Panc1 (cell line): ENCODE measurements around the gene SSR2. TPM values are rescaled to one million over a fixed set of nuclear protein-coding genes. Genes with fewer than 3 reads are reported as not detected.

Experiments
- ATAC-seq: fragments of 200-7000 bp; cut with Tn5 transposase; 2 replicates; pipeline ENCODE4 v1.9.1; 2020; ENCODE audit warnings: mild to moderate bottlenecking, moderate library complexity
- BruUV-seq: library from RNA; stranded (reverse); fragments of 400-500 nt; replicated peaks from 2 replicates; lab custom pipeline; 2021; lab: Mats Ljungman, UMichigan
- CTCF ChIA-PET: fragments of 300-600 bp; sonication (Branson Sonifier 250); formaldehyde crosslinking; loops from one replicate; lab custom pipeline; 2022; ENCODE audit warnings: antibody characterized with exemption; lab: Charles Lee
- POLR2A ChIA-PET: fragments of 300-600 bp; sonication (Branson Sonifier 250); formaldehyde crosslinking; loops from one replicate; lab custom pipeline; 2022; ENCODE audit warnings: antibody characterized with exemption; lab: Charles Lee
- DNase-seq: peaks from one replicate; pipeline ENCODE4 v3.0.0-alpha.2; 2010; ENCODE audit warnings: low read depth, low spot score
- H3K27ac ChIP-seq: 2 replicates; pipeline ENCODE4 v1.5.1; 2011; ENCODE audit warnings: mild to moderate bottlenecking, low read length, inconsistent platforms
- H3K27me3 ChIP-seq: fragments of 200-500 bp; sonication (Bioruptor generic); 2 replicates; pipeline ENCODE4 v1.6.0; 2014; ENCODE audit warnings: low read length, inconsistent platforms; ENCODE audit not compliant: control insufficient read depth, insufficient read depth
- H3K36me3 ChIP-seq: fragments of 200-500 bp; sonication (Bioruptor generic); 2 replicates; pipeline ENCODE4 v1.5.1; 2014; ENCODE audit warnings: inconsistent platforms, mild to moderate bottlenecking, low read length, moderate library complexity; ENCODE audit not compliant: control insufficient read depth, insufficient read depth
- H3K4me1 ChIP-seq: 2 replicates; pipeline ENCODE4 v1.5.1; 2011; ENCODE audit warnings: inconsistent platforms, mild to moderate bottlenecking, low read length, moderate library complexity; ENCODE audit not compliant: control insufficient read depth, insufficient read depth
- H3K4me3 ChIP-seq, 2 experiments: 2 replicates each; pipeline ENCODE4 v1.5.1; 2011 to 2012; ENCODE audit warnings: low read depth in 2 of 2, low read length in 2 of 2, mild to moderate bottlenecking in 2 of 2, inconsistent platforms in 1 of 2, moderate library complexity in 1 of 2
- H3K9me3 ChIP-seq: fragments of 200-500 bp; sonication (Bioruptor generic); 2 replicates; pipeline ENCODE4 v1.5.1; 2014; ENCODE audit warnings: low read depth, mild to moderate bottlenecking, inconsistent platforms, low read length, moderate library complexity; ENCODE audit not compliant: control insufficient read depth, insufficient read depth
- CTCF ChIP-seq: fragments of 450-650 bp; IDR thresholded peaks from 2 replicates; pipeline ENCODE4 v1.5.1; 2017; ENCODE audit warnings: mild to moderate bottlenecking
- POLR2AphosphoS5 ChIP-seq: IDR thresholded peaks from 2 replicates; pipeline ENCODE4 v1.6.1; 2012; ENCODE audit warnings: mild to moderate bottlenecking, low read depth, low read length, moderate library complexity
- REST ChIP-seq, 2 experiments: IDR thresholded peaks; 2 replicates each; pipeline ENCODE4 v1.6.1; 2011 to 2012; ENCODE audit warnings: low read depth in 2 of 2, control low read depth in 1 of 2, low read length in 1 of 2, mild to moderate bottlenecking in 1 of 2, moderate library complexity in 1 of 2; ENCODE audit not compliant: insufficient read depth in 1 of 2
- SIN3A ChIP-seq: IDR thresholded peaks from 2 replicates; pipeline ENCODE4 v1.6.1; 2012; ENCODE audit warnings: low read depth, mild to moderate bottlenecking, low read length, moderate library complexity, borderline replicate concordance; ENCODE audit not compliant: insufficient read depth
- TCF7L2 ChIP-seq: IDR thresholded peaks from 2 replicates; pipeline ENCODE4 v1.6.1; 2011; ENCODE audit warnings: mild to moderate bottlenecking, low read depth, low read length, inconsistent platforms
- in situ Hi-C: cut with HindIII; loops from 2 replicates; pipeline ENCODE4 v1.10.0; 2016; ENCODE audit warnings: low sequenced_read_pairs, low pct_unique_long_range_greater_than_20kb
- intact Hi-C: fragments of 100-400 bp; cut with micrococcal nuclease; formaldehyde crosslinking; loops from one replicate; pipeline ENCODE4 v1.10.0; 2022; ENCODE audit not compliant: unreplicated experiment
- total RNA-seq: library from RNA; stranded (reverse); gene quantifications from one replicate; pipeline ENCODE4 v1.2.1, GENCODE V29; 2021; ENCODE audit not compliant: unreplicated experiment

Gene SSR2
- total RNA-seq, 1 experiment from 2014 or later = 252 TPM

- TF ChIP-seq CTCF (peak; percentile 84), POLR2AphosphoS5 (no peak)
- ChIA-PET POLR2A (no interaction called here), CTCF (interaction anchor here (0.6 to 1.2 kb wide), 5 partner anchors 15 to 199 kb away, joined by 3 to 11 read pairs (median 8); partner anchors contain the start of gene UBQLN4)
- DNase-seq (no peak), ATAC-seq (peak; percentile 93)
- intact Hi-C loops (no loop called here), in situ Hi-C loops (no loop called here)
- H3K36me3 ChIP-seq = no peaks in the 10 kb centered on the region
- H3K4me3 ChIP-seq = no peak overlapping the region
- peaks cover 2% of the 10 kb centered on the region; the same call in 1 of the 2 replicates for H3K4me1 ChIP-seq
- no peak overlapping the region for H3K27ac ChIP-seq
- H3K9me3 ChIP-seq = no peaks in the 10 kb centered on the region
- no peaks in the 10 kb centered on the region for H3K27me3 ChIP-seq
- BruUV-seq = no TSS peak
Measured at GRCh38 chr1:156025876-156026275, 5.1 kb upstream of the SSR2 start.

GRCh38 chr1:156024801-156025200 is 4.0 kb upstream of the SSR2 start:
- Histone ChIP-seq H3K4me3 (no peak overlapping the region), H3K9me3 (no peaks in the 10 kb centered on the region), H3K27ac (no peak overlapping the region), H3K27me3 (no peaks in the 10 kb centered on the region), H3K4me1 (peaks cover 4% of the 10 kb centered on the region; the same call in 1 of the 2 replicates), H3K36me3 (peaks cover 4% of the 10 kb centered on the region; the same call in 1 of the 2 replicates)
- intact Hi-C loops (no loop called here), in situ Hi-C loops (no loop called here)
- CTCF ChIA-PET = interaction anchor here (0.5 kb wide), 1 partner anchor 17 kb away, joined by 3 read pairs; no protein-coding TSS in a partner anchor
- POLR2A ChIA-PET = no interaction called here
- TF ChIP-seq TCF7L2 (no peak), SIN3A (no peak), POLR2AphosphoS5 (no peak), REST (IDR thresholded peaks at IDR 0.05; ENCODE audit: insufficient read depth in 1 of 2, low read depth in 2 of 2, low read length in 1 of 2) (no peak), CTCF (no peak)
- DNase-seq (no peak), ATAC-seq (no peak)
- BruUV-seq = no TSS peak
